IPS-18c (cell line): ENCODE measurements around the gene GARS1.
A peak's percentile ranks its signal among the peaks of the same experiment; 100 is the strongest.

ENCODE experiments used
- H3K4me3 ChIP-seq: 2 replicates; pipeline ENCODE4 v1.7.0; 2013; ENCODE audit warnings: low read depth, mild to moderate bottlenecking, low read length, moderate library complexity; ENCODE audit not compliant: insufficient read depth
- H3K9me3 ChIP-seq: one replicate; pipeline ENCODE4 v1.6.1; 2013; ENCODE audit warnings: mild to moderate bottlenecking, low read length, moderate library complexity; ENCODE audit not compliant: control insufficient read depth, insufficient read depth

GARS1 gene

GRCh38 chr7:30594540-30595435, at the start of gene GARS1:
TSS of gene GARS1 (plus strand) at chr7:30594878. CDS start at chr7:30594922, 44 bp downstream.
- H3K9me3 ChIP-seq = no peaks in the 10 kb centered on the region
- H3K4me3 ChIP-seq = peak within 1 kb of the TSS; percentile 80

GRCh38 chr7:30545791-30546555, 48.7 kb upstream of the GARS1 start:
- H3K4me3 ChIP-seq = no peak overlapping the region

GRCh38 chr7:30546596-30546995, 48.1 kb upstream of the GARS1 start:
- Histone ChIP-seq H3K9me3 (no peaks in the 10 kb centered on the region), H3K4me3 (no peak overlapping the region)

More at GRCh38 chr7:30545791-30546555, 48.7 kb upstream of the GARS1 start:
- no peaks in the 10 kb centered on the region for H3K9me3 ChIP-seq

GRCh38 chr7:30548845-30549244, 45.8 kb upstream of the GARS1 start:
- H3K4me3 ChIP-seq = no peak overlapping the region

GRCh38 chr7:30549931-30550493, 44.7 kb upstream of the GARS1 start:
- Histone ChIP-seq H3K9me3 (no peaks in the 10 kb centered on the region), H3K4me3 (no peak overlapping the region)

More at GRCh38 chr7:30548845-30549244, 45.8 kb upstream of the GARS1 start:
- H3K9me3 ChIP-seq = no peaks in the 10 kb centered on the region

GRCh38 chr7:30552330-30552729, 42.3 kb upstream of the GARS1 start:
- no peaks in the 10 kb centered on the region for H3K9me3 ChIP-seq
- no peak overlapping the region for H3K4me3 ChIP-seq

- Histone ChIP-seq H3K9me3 (no peaks in the 10 kb centered on the region), H3K4me3 (no peak overlapping the region)
Measured at GRCh38 chr7:30553141-30553540, 41.5 kb upstream of the GARS1 start.

GRCh38 chr7:30553546-30553945, 41.1 kb upstream of the GARS1 start:
- Histone ChIP-seq H3K4me3 (no peak overlapping the region), H3K9me3 (no peaks in the 10 kb centered on the region)

GRCh38 chr7:30555525-30555924, 39.2 kb upstream of the GARS1 start:
- no peaks in the 10 kb centered on the region for H3K9me3 ChIP-seq
- H3K4me3 ChIP-seq = no peak overlapping the region

- H3K4me3 ChIP-seq = no peak overlapping the region
- no peaks in the 10 kb centered on the region for H3K9me3 ChIP-seq
Measured at GRCh38 chr7:30556840-30557239, 37.8 kb upstream of the GARS1 start.

GRCh38 chr7:30557245-30557644, 37.4 kb upstream of the GARS1 start:
- H3K9me3 ChIP-seq = no peaks in the 10 kb centered on the region
- no peak overlapping the region for H3K4me3 ChIP-seq

GRCh38 chr7:30559611-30560010, 35.1 kb upstream of the GARS1 start:
- Histone ChIP-seq H3K9me3 (no peaks in the 10 kb centered on the region), H3K4me3 (no peak overlapping the region)

GRCh38 chr7:30561389-30561788, 33.3 kb upstream of the GARS1 start:
- Histone ChIP-seq H3K9me3 (no peaks in the 10 kb centered on the region), H3K4me3 (no peak overlapping the region)

GRCh38 chr7:30562498-30562897, 32.2 kb upstream of the GARS1 start:
- no peak overlapping the region for H3K4me3 ChIP-seq
- no peaks in the 10 kb centered on the region for H3K9me3 ChIP-seq

GRCh38 chr7:30562909-30563308, 31.8 kb upstream of the GARS1 start:
- Histone ChIP-seq H3K4me3 (no peak overlapping the region), H3K9me3 (no peaks in the 10 kb centered on the region)

GRCh38 chr7:30563326-30563942, 31.2 kb upstream of the GARS1 start:
- no peaks in the 10 kb centered on the region for H3K9me3 ChIP-seq

GRCh38 chr7:30564243-30564892, 30.3 kb upstream of the GARS1 start:
- H3K9me3 ChIP-seq = no peaks in the 10 kb centered on the region
- H3K4me3 ChIP-seq = no peak overlapping the region

More at GRCh38 chr7:30563326-30563942, 31.2 kb upstream of the GARS1 start:
- no peak overlapping the region for H3K4me3 ChIP-seq
